H9 (cell line): ENCODE results near the gene DCC. TPM values are rescaled to one million over a fixed set of nuclear protein-coding genes. Genes with fewer than 3 reads are reported as not detected.

Experiments
- DNase-seq: peaks from one replicate; pipeline ENCODE4 v3.0.0-alpha.2; 2017
- H2AFZ ChIP-seq: one replicate; pipeline ENCODE4 v1.6.1; 2013; ENCODE audit warnings: mild to moderate bottlenecking, low read length, control low read depth, moderate library complexity
- H2AK5ac ChIP-seq: 2 replicates; pipeline ENCODE4 v1.6.1; 2013; ENCODE audit warnings: low read length, control low read depth, mixed read lengths; ENCODE audit not compliant: insufficient read length
- H2BK120ac ChIP-seq: one replicate; pipeline ENCODE4 v1.6.1; 2013; ENCODE audit warnings: low read depth, mild to moderate bottlenecking, low read length, control low read depth, inconsistent platforms; ENCODE audit not compliant: poor library complexity, severe bottlenecking
- H2BK12ac ChIP-seq: 2 replicates; pipeline ENCODE4 v1.6.1; 2013; ENCODE audit warnings: low read length, control low read depth, mixed read lengths, low read depth; ENCODE audit not compliant: insufficient read length
- H2BK15ac ChIP-seq: 2 replicates; pipeline ENCODE4 v1.6.1; 2013; ENCODE audit warnings: low read depth, low read length, control low read depth
- H2BK20ac ChIP-seq: one replicate; pipeline ENCODE4 v1.6.1; 2013; ENCODE audit warnings: low read depth, mild to moderate bottlenecking, low read length, control low read depth, inconsistent platforms; ENCODE audit not compliant: poor library complexity, severe bottlenecking
- H2BK5ac ChIP-seq: 2 replicates; pipeline ENCODE4 v1.6.1; 2013; ENCODE audit warnings: low read length, control low read depth, mixed read lengths; ENCODE audit not compliant: insufficient read length
- H3K14ac ChIP-seq: 2 replicates; pipeline ENCODE4 v1.6.1; 2013; ENCODE audit warnings: low read length, control low read depth; ENCODE audit not compliant: insufficient read depth
- H3K18ac ChIP-seq: 2 replicates; pipeline ENCODE4 v1.6.1; 2013; ENCODE audit warnings: low read depth, mild to moderate bottlenecking, mixed read lengths, low read length, control low read depth; ENCODE audit not compliant: insufficient read length
- H3K23ac ChIP-seq: 2 replicates; pipeline ENCODE4 v1.6.1; 2013; ENCODE audit warnings: low read length, control low read depth, mixed read lengths, low read depth; ENCODE audit not compliant: insufficient read length
- H3K23me2 ChIP-seq: 2 replicates; pipeline ENCODE4 v1.6.1; 2013; ENCODE audit warnings: low read depth, mild to moderate bottlenecking, mixed read lengths, low read length, control low read depth; ENCODE audit not compliant: insufficient read length, poor library complexity, severe bottlenecking
- H3K27ac ChIP-seq: 2 replicates; pipeline ENCODE4 v1.5.1; 2013; ENCODE audit warnings: low read length, control low read depth, mixed read lengths, low read depth; ENCODE audit not compliant: insufficient read length
- H3K27me3 ChIP-seq: 2 replicates; pipeline ENCODE4 v1.6.1; 2013; ENCODE audit warnings: low read length, control low read depth, inconsistent platforms; ENCODE audit not compliant: insufficient read depth
- H3K4ac ChIP-seq: 2 replicates; pipeline ENCODE4 v1.6.1; 2013; ENCODE audit warnings: low read depth, mild to moderate bottlenecking, control low read depth, inconsistent platforms, low read length, moderate library complexity
- H3K4me1 ChIP-seq: 2 replicates; pipeline ENCODE4 v1.6.1; 2013; ENCODE audit warnings: low read length, control low read depth, inconsistent platforms; ENCODE audit not compliant: insufficient read depth
- H3K4me2 ChIP-seq: 2 replicates; pipeline ENCODE4 v1.6.1; 2013; ENCODE audit warnings: low read length, control low read depth, mixed read lengths; ENCODE audit not compliant: insufficient read length, insufficient read depth
- H3K56ac ChIP-seq: 2 replicates; pipeline ENCODE4 v1.6.1; 2013; ENCODE audit warnings: low read depth, mild to moderate bottlenecking, mixed read lengths, low read length, control low read depth; ENCODE audit not compliant: insufficient read length
- H3K79me1 ChIP-seq: 2 replicates; pipeline ENCODE4 v1.6.1; 2013; ENCODE audit warnings: low read depth, mild to moderate bottlenecking, moderate library complexity, low read length, control low read depth, inconsistent platforms; ENCODE audit not compliant: insufficient read depth, poor library complexity, severe bottlenecking
- H3K79me2 ChIP-seq: 2 replicates; pipeline ENCODE4 v1.6.1; 2013; ENCODE audit warnings: low read length, control low read depth, inconsistent platforms; ENCODE audit not compliant: insufficient read depth
- H3K9ac ChIP-seq: 2 replicates; pipeline ENCODE4 v1.6.1; 2013; ENCODE audit warnings: low read length, control low read depth, mixed read lengths; ENCODE audit not compliant: insufficient read length; ENCODE audit errors: extremely low read depth
- H3K9me3 ChIP-seq: one replicate; pipeline ENCODE4 v1.6.1; 2013; ENCODE audit warnings: low read depth, low read length, inconsistent platforms; ENCODE audit not compliant: control insufficient read depth
- H3T11ph ChIP-seq: one replicate; pipeline ENCODE4 v1.6.1; 2013; ENCODE audit warnings: mild to moderate bottlenecking, low read length, control low read depth, inconsistent platforms
- H4K20me1 ChIP-seq: one replicate; pipeline ENCODE4 v1.6.1; 2013; ENCODE audit not compliant: control insufficient read depth, insufficient read length, insufficient read depth
- H4K5ac ChIP-seq: 2 replicates; pipeline ENCODE4 v1.6.1; 2013; ENCODE audit warnings: low read depth, mild to moderate bottlenecking, mixed read lengths, low read length, control low read depth; ENCODE audit not compliant: insufficient read length
- H4K8ac ChIP-seq: replicated peaks from 2 replicates; pipeline ENCODE4 v1.6.1; 2013; ENCODE audit warnings: low read length, control low read depth, mixed read lengths, low read depth; ENCODE audit not compliant: insufficient read length
- H4K91ac ChIP-seq: 2 replicates; pipeline ENCODE4 v1.6.1; 2013; ENCODE audit warnings: low read depth, mild to moderate bottlenecking, moderate library complexity, mixed read lengths, low read length, control low read depth; ENCODE audit not compliant: insufficient read length
- H3K27ac Mint-ChIP-seq, 3 experiments: 2 replicates in 2 of 3; 3 replicates in 1 of 3; pipeline ENCODE4 v1.8.0; 2020 to 2021; ENCODE audit warnings: mixed read lengths in 3 of 3, mild to moderate bottlenecking in 1 of 3, moderate library complexity in 1 of 3
- H3K27me3 Mint-ChIP-seq: 2 replicates; pipeline ENCODE4 v1.8.0; 2021; ENCODE audit warnings: low read depth, mild to moderate bottlenecking, moderate library complexity, mixed read lengths
- H3K36me3 Mint-ChIP-seq, 3 experiments: 2 replicates in 2 of 3; 3 replicates in 1 of 3; pipeline ENCODE4 v1.8.0; 2020 to 2021; ENCODE audit warnings: low read depth in 3 of 3, mixed read lengths in 3 of 3; ENCODE audit not compliant: insufficient read depth in 1 of 3
- H3K4me1 Mint-ChIP-seq, 2 experiments: 2 replicates each; pipeline ENCODE4 v1.8.0; 2020; ENCODE audit warnings: mixed read lengths in 2 of 2
- H3K4me3 Mint-ChIP-seq, 2 experiments: 2 replicates in 1 of 2; 3 replicates in 1 of 2; pipeline ENCODE4 v1.8.0; 2020 to 2021; ENCODE audit warnings: mild to moderate bottlenecking in 2 of 2, mixed read lengths in 2 of 2, moderate library complexity in 1 of 2
- H3K9me3 Mint-ChIP-seq, 2 experiments: 2 replicates in 1 of 2; 3 replicates in 1 of 2; pipeline ENCODE4 v1.8.0; 2020; ENCODE audit warnings: mild to moderate bottlenecking in 2 of 2, mixed read lengths in 2 of 2, moderate library complexity in 1 of 2
- CTCF ChIP-seq: fragments of 200-600 bp; sonication (generic); conservative IDR thresholded peaks from 3 replicates; pipeline ENCODE4 v1.8.0; 2021; ENCODE audit warnings: antibody characterized with exemption, mild to moderate bottlenecking
- WGBS: extraction: QIAGEN DNeasy Blood & Tissue Kit; methylation state at CpG from one replicate; pipeline ENCODE4 v1.1.7; 2013; ENCODE audit warnings: missing lambda C conversion rate, low lambda C conversion rate, mixed read lengths; ENCODE audit not compliant: insufficient read length; ENCODE audit errors: extremely low coverage; 5-methylcytosine and 5-hydroxymethylcytosine counted together
- total RNA-seq: library from RNA; stranded (reverse); gene quantifications from 2 replicates; pipeline ENCODE4 v1.2.1, GENCODE V29; 2021

DCC gene
- total RNA-seq, 1 experiment from 2014 or later: 0.35 TPM

GRCh38 chr18:52427521-52428175 is 87.7 kb downstream of the DCC start:
- Mint-ChIP-seq H3K36me3 (no peaks in the 10 kb centered on the region), H3K4me1 (no peaks in the 10 kb centered on the region), H3K4me3 (no peak overlapping the region), H3K9me3 (no peaks in the 10 kb centered on the region), H3K27me3 (no peaks in the 10 kb centered on the region), H3K27ac (no peak overlapping the region)
- Histone ChIP-seq H2AK5ac (no peak overlapping the region), H4K5ac (no peak overlapping the region), H3K4ac (no peak overlapping the region), H3K79me2 (no peaks in the 10 kb centered on the region), H2BK12ac (no peak overlapping the region), H2AFZ (no peak overlapping the region), H4K8ac (no peak overlapping the region), H3K9me3 (no peaks in the 10 kb centered on the region), H3K18ac (no peak overlapping the region), H3K27ac (no peak overlapping the region), H4K91ac (no peak overlapping the region), H2BK20ac (no peak overlapping the region), H4K20me1 (no peaks in the 10 kb centered on the region), H3K56ac (no peak overlapping the region), H3K79me1 (no peaks in the 10 kb centered on the region), H3K23ac (no peak overlapping the region), H3K4me1 (no peaks in the 10 kb centered on the region), H3K23me2 (no peaks in the 10 kb centered on the region), H3K27me3 (no peaks in the 10 kb centered on the region), H3K14ac (no peak overlapping the region), H3K4me2 (no peak overlapping the region), H2BK15ac (no peak overlapping the region), H2BK120ac (no peak overlapping the region), H3T11ph (no peak overlapping the region), H2BK5ac (no peak overlapping the region), H3K9ac (no peak overlapping the region)
- WGBS: no CpG with 5 or more reads among the region's 4 CpGs
- no peak for TF ChIP-seq CTCF
- no peak for DNase-seq
